ENCODE data around the gene CACNA2D3.
"Not testable (repeated sequence)": the region's sequence is repeated elsewhere in the genome, so short reads cannot be mapped to it uniquely, and the experiment has no call there.

Gene CACNA2D3

GRCh38 chr3:54596087-54596486, 473.7 kb downstream of the CACNA2D3 start:
- DNase-seq, result no peak

GRCh38 chr3:54599716-54600115, 477.4 kb downstream of the CACNA2D3 start:
- no peak for DNase-seq

- DNase-seq, result no peak
These were observed 478.3 kb downstream of the CACNA2D3 start for GRCh38 chr3:54600441-54601204.

- DNase-seq, result no peak
These were observed 482.1 kb downstream of the CACNA2D3 start for GRCh38 chr3:54604495-54604894.

DNA sequence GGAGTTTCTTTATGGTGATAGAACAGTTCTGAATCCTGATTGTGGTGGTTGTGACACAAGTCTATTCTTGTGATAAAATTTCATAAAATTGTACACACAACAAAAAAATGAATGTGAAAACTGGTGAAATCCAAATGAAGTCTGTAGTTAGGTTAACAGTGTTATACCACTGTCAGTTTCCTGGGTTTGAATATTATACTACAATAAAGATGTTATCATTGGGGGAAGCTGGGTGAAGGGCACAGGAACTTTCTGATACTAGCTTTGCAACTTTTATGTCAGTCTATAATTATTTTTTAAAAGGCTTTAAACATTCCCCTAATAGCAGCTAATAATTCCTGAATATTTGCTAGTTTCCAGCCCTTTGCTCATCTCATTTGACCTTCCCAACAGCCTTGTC, 485.7 kb downstream of the CACNA2D3 start:
- no peak for DNase-seq

DNA sequence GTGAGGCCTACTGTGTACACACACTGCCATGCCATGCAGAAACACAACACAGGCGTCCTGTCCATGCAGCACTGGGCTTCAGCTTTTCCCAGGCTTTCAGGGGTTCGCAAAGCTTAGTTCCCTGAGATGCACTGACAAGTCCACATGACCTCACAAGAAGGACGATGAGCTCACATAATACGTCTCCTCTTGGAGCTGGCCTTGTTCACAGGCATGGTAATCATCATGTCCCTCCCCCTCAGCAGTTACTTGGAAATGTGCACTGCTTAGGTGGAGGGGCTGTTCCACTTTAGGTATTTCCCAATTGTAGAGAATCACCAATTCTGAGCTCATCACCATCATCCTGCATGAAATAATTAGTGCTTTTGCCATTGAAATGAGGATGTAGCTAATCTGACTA, 496.7 kb downstream of the CACNA2D3 start:
- DNase-seq, result no peak

GRCh38 chr3:54619531-54619930, 497.2 kb downstream of the CACNA2D3 start:
- no peak for DNase-seq

DNA sequence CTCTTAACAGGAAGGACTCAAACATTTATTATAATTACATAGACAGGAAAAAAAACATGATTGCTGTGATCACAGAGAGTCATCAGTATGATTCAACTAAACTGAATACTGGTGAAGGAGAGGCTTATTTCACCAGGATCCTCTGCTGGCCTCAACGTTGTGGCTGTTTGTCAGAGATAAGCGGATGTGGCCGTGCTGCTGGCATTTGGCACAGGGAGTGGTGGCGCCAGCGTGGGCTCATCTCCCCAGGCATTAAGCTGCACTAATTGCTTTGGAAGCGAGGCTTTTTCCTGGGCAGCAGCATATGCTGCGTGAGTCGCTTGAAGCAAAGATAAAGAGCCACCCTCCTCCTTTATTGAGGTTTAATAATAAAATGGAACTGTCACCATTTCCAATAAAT, 498.8 kb downstream of the CACNA2D3 start:
- DNase-seq, result no peak

DNA sequence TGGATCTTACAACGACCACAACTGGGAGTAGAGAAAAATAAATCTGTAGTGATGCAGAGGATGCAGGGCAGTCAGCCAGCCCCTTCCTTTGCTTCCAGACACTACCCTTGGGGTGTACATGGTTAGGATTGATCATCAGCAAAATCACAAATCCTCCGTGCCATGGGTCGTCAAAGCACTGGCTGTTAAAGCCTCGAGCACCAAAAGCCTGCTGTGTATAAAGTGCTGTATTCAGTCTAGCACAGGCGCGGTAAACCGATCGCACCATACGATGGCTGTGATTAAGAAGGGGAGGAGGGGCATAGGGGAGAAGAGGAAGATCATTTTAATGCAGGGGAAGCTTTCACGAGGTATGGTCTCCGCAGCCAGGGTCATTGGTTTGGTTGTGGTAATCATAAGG, 500.3 kb downstream of the CACNA2D3 start:
- DNase-seq, result no peak

DNA sequence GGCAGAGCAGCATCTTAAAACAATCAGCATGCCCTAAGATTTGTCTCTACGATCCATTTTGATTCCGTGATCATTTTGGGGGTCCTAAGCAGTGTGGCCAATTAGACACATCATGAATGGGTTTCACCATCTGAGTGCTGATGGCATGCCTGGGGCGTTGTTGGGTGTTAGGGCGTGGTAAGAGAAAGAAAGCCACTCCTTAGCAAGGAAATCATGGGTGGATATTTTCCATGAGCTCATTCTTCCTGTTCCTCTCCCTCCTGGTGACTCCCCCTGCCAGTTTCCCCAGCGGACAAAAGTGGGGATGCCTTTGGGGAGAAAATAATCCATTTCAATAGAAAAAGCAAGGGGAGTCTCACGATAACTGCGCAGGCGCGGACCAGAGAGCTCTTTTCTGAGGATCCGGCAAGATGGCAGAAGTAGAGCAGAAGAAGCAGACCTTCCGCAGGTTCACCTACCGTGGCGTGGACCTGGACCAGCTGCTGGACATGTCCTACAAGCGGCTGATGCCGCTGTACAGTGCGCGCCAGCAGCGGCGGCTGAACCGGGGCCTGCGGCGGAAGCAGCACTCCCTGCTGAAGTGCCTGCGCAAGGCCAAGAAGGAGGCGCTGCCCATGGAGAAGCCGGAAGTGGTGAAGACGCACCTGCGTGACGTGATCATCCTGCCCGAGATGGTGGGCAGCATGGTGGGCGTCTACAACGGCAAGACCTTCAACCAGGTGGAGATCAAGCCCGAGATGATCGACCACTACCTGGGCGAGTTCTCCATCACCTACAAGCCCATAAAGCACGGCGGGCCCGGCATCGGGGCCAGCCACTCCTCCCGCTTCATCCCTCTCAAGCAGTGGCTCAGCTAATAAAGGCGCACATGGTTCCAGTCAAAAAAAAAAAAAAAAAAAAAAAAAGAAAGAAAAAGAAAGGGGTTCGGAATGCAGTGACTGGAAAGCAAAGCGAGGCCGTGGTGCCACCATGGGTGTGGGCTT, 503.7 kb downstream of the CACNA2D3 start:
- DNase-seq, result no peak

DNA sequence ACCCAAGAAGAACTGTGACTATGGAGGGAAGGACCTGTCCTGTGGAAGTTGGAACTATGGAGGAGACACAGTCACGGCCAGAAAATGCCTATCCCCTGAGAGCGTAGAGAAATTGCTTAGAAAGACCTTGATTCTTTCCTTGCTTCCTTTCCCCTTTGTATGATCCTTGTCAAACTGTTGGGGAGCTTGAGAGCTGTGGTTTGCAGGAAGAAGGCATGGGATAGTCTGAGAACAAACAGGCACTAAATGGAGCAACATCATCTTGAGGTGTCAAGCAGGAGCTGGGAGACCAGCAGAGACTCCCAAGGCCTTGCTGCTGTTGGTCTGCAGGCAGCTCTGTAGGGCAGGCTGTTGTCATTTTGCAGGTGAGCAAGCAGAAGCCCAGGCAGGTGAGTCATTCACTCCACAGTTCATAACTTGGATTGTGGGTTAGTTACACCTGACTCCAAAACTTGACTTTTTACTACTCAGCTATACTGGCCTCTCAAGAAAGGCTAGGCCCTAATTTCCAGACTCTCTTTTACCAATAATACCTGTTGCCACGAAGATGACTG, 506.6 kb downstream of the CACNA2D3 start:
- DNase-seq, result no peak

GRCh38 chr3:54630101-54630623, 507.8 kb downstream of the CACNA2D3 start:
- no peak for DNase-seq

GRCh38 chr3:54631001-54631400, 508.6 kb downstream of the CACNA2D3 start:
- DNase-seq, result not testable (repeated sequence)

DNA sequence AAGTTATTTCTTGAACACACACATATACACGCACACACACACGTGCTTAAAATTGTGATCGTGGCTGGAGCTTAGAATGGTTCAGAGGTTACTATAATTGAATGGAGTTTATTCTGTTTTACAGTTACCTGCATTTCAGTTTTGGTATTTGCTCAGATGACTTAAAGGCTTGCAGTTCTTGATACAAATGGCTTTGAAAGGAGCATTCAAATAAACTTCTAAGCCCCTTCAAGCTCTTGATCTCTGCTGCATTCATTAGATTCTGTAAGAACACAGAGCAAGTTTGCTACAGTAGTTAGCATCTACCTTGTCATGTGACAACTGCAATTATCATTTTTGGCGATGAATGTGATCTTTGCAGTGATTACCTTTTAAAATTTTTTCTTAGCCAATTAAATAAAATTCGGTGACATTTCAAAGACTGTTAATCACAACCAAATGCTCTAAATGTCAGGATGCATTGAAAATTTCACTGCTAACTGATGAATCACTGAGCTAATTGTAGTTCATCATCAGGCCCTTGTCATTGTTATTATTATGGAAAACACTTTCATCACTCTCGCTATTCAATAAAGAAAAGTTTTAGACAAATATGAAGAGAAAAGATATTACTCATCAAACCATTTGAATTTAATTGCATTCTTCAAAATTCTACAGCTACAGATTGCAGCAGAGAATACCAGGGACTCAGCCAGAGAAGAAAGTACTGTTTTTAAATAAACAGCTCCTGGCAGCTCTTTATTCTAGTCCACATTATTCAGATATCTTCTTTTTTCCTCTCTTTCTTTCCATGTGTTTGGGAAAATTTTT, 509.4 kb downstream of the CACNA2D3 start:
- no peak for DNase-seq

GRCh38 chr3:54632326-54632665, 509.9 kb downstream of the CACNA2D3 start:
- DNase-seq, result no peak

- DNase-seq, result no peak
These were observed 510.5 kb downstream of the CACNA2D3 start for GRCh38 chr3:54632834-54633233.

DNA sequence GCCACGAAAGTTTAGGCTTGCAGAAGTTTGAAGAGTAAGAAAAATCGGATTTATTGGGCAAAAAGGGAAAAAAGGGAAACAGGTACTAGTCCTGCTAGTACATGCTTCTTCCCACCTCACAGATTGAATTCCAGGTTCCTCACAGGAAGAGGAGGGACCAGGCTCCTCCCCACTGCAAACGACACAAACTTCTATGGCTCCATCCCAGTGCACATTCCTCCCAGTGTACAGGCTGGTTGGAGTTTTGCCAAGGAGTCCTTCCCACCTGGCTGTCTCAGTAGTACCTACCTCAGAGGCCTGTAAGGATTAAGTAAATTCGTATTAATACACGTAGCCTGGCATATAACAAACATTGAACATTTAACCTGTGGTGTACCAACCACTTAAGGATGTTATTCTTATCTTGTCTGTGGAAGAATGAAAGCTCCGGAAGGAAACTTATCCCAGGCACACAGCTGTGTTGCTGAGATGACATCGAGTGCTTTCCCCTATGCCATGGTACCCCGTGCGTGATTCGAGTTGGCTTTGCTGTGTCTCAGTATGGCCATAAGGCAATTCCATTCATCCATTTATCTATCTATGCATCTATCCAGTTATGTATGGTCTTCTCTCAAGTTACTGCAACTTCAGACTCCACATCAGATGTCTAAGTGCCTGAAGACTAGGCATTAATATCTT, 511.2 kb downstream of the CACNA2D3 start:
- DNase-seq, result no peak

GRCh38 chr3:54634122-54634469, 511.7 kb downstream of the CACNA2D3 start:
- no peak for DNase-seq

- DNase-seq, result not testable (repeated sequence)
These were observed 517.5 kb downstream of the CACNA2D3 start for GRCh38 chr3:54639790-54640372.

DNA sequence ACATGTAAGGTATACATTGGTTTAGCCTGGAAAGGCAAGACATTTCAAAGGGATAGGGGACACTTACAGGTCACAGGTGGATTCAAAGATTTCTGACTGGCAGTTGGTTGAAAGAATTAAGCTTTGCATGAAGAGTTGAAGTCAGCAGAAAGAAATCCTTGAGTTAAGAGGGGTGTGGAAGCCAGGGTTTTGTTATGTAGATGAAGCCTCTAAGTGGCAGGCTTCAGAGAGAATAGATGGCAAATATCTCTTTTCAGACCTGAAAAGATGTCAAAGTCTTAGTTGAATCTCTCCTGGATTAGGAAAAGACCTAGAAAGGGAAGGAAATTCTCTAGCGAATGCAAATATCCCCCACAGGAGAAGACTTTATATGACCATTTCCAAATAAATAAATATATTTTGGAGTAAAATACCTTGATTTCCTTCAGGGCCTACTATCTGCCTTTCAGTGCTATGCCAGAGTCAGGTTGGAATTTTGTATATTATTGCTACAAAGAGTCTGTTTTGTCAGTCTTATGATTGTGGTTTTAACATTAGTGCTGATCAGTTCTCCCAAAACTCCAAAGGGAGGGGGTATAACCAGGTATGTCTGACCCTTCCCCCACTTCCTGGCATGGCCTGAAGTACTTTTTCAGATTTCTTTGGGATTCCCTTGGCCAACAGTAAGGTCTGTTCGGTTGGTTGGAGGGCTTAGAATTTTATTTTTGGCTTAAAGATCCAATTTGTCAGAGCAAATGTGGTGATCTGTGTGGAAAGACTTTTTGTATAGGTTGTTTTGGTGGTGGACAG, 519.1 kb downstream of the CACNA2D3 start:
- no peak for DNase-seq

- DNase-seq, result no peak
These were observed 519.8 kb downstream of the CACNA2D3 start for GRCh38 chr3:54642147-54642546.
